Measurements from ENCODE around the gene PRIM2.
A peak's percentile ranks its signal among the peaks of the same experiment; 100 is the strongest.
"Not testable (repeated sequence)": the region's sequence is repeated elsewhere in the genome, so short reads cannot be mapped to it uniquely, and the experiment has no call there.

Gene PRIM2

GRCh38 chr6:57310095-57310816 is 7.2 kb upstream of the PRIM2 start:
- not testable (repeated sequence) for DNase-seq (ENCODE audit: low read depth, low spot score)

GRCh38 chr6:57310817-57311157 is 6.6 kb upstream of the PRIM2 start:
- DNase-seq (ENCODE audit: low read depth, low spot score), result no peak

GRCh38 chr6:57311300-57312003 is 6.0 kb upstream of the PRIM2 start:
- DNase-seq (ENCODE audit: low read depth, low spot score), result not testable (repeated sequence)

GRCh38 chr6:57312004-57312345 is 5.5 kb upstream of the PRIM2 start:
- DNase-seq (ENCODE audit: low read depth, low spot score), result no peak

GRCh38 chr6:57313009-57313408 is 4.4 kb upstream of the PRIM2 start:
- DNase-seq (ENCODE audit: low read depth, low spot score), result no peak

- no peak for DNase-seq (ENCODE audit: low read depth, low spot score)
Measured at GRCh38 chr6:57313711-57314471, 3.5 kb upstream of the PRIM2 start.

- DNase-seq (ENCODE audit: low read depth, low spot score), result no peak
Measured at GRCh38 chr6:57315111-57315510, 2.3 kb upstream of the PRIM2 start.

- DNase-seq (ENCODE audit: low read depth, low spot score), result no peak
Measured at GRCh38 chr6:57315851-57316250, 1.6 kb upstream of the PRIM2 start.

GRCh38 chr6:57316581-57317059 is 810 bp upstream of the PRIM2 start:
- peak; percentile 69 for DNase-seq (ENCODE audit: low read depth, low spot score)

- no peak for DNase-seq (ENCODE audit: low read depth, low spot score)
Measured at GRCh38 chr6:57324538-57324937, 7.1 kb downstream of the PRIM2 start.

GRCh38 chr6:57327311-57327710 is 9.9 kb downstream of the PRIM2 start:
- no peak for DNase-seq (ENCODE audit: low read depth, low spot score)

GRCh38 chr6:57328074-57328473 is 10.6 kb downstream of the PRIM2 start:
- no peak for DNase-seq (ENCODE audit: low read depth, low spot score)

- DNase-seq (ENCODE audit: low read depth, low spot score), result no peak
Measured at GRCh38 chr6:57329933-57330332, 12.5 kb downstream of the PRIM2 start.

GRCh38 chr6:57342148-57342669 is 24.8 kb downstream of the PRIM2 start:
- no peak for DNase-seq (ENCODE audit: low read depth, low spot score)

- DNase-seq (ENCODE audit: low read depth, low spot score), result not testable (repeated sequence)
Measured at GRCh38 chr6:57343342-57343741, 25.9 kb downstream of the PRIM2 start.

- not testable (repeated sequence) for DNase-seq (ENCODE audit: low read depth, low spot score)
Measured at GRCh38 chr6:57346715-57347114, 29.3 kb downstream of the PRIM2 start.

GRCh38 chr6:57347597-57347996 is 30.2 kb downstream of the PRIM2 start:
- DNase-seq (ENCODE audit: low read depth, low spot score), result not testable (repeated sequence)

GRCh38 chr6:57350443-57350842 is 33.0 kb downstream of the PRIM2 start:
- DNase-seq (ENCODE audit: low read depth, low spot score), result not testable (repeated sequence)

- not testable (repeated sequence) for DNase-seq (ENCODE audit: low read depth, low spot score)
Measured at GRCh38 chr6:57352596-57352995, 35.2 kb downstream of the PRIM2 start.

GRCh38 chr6:57358319-57358718 is 40.9 kb downstream of the PRIM2 start:
- not testable (repeated sequence) for DNase-seq (ENCODE audit: low read depth, low spot score)

GRCh38 chr6:57359766-57360165 is 42.3 kb downstream of the PRIM2 start:
- not testable (repeated sequence) for DNase-seq (ENCODE audit: low read depth, low spot score)

GRCh38 chr6:57362340-57362739 is 44.9 kb downstream of the PRIM2 start:
- not testable (repeated sequence) for DNase-seq (ENCODE audit: low read depth, low spot score)
